Activated gamma-delta T cell treated with anti-CD3 and anti-CD28 coated beads, Interleukin-2, amount 50 U/mL, for 16 hours (primary cell): ENCODE data around the gene SPAG6.
A peak's percentile ranks its signal among the peaks of the same experiment; 100 is the strongest.

Source experiments
- DNase-seq: peaks from one replicate; pipeline ENCODE4 v3.0.0-alpha.2; 2020; ENCODE audit warnings: low read depth

The SPAG6 gene

GRCh38 chr10:22435650-22436049, 90.4 kb downstream of the SPAG6 start:
- DNase-seq = no peak

- DNase-seq = peak; percentile 19
These were observed 91.2 kb downstream of the SPAG6 start for GRCh38 chr10:22436526-22436892.

- peak; percentile 81 for DNase-seq
These were observed 91.8 kb downstream of the SPAG6 start for GRCh38 chr10:22436893-22437619.

GRCh38 chr10:22437620-22438588, 92.6 kb downstream of the SPAG6 start:
- DNase-seq = peak; percentile 24

- DNase-seq = no peak
These were observed 93.4 kb downstream of the SPAG6 start for GRCh38 chr10:22438711-22439110.

GRCh38 chr10:22442063-22442462, 96.8 kb downstream of the SPAG6 start:
- no peak for DNase-seq

- DNase-seq = no peak
These were observed 97.2 kb downstream of the SPAG6 start for GRCh38 chr10:22442468-22442867.

GRCh38 chr10:22443175-22443901, 98.0 kb downstream of the SPAG6 start:
- no peak for DNase-seq

GRCh38 chr10:22444219-22444788, 99.0 kb downstream of the SPAG6 start:
- no peak for DNase-seq

GRCh38 chr10:22445495-22445894, 100.2 kb downstream of the SPAG6 start:
- no peak for DNase-seq

- no peak for DNase-seq
These were observed 101.8 kb downstream of the SPAG6 start for GRCh38 chr10:22447068-22447467.

- DNase-seq = no peak
These were observed 106.0 kb downstream of the SPAG6 start for GRCh38 chr10:22451346-22451745.

- no peak for DNase-seq
These were observed 108.0 kb downstream of the SPAG6 start for GRCh38 chr10:22453320-22453719.

GRCh38 chr10:22453948-22454591, 108.8 kb downstream of the SPAG6 start:
- DNase-seq = no peak

- DNase-seq = no peak
These were observed 109.3 kb downstream of the SPAG6 start for GRCh38 chr10:22454634-22455033.

- DNase-seq = no peak
These were observed 110.0 kb downstream of the SPAG6 start for GRCh38 chr10:22455068-22455857.

- DNase-seq = no peak
These were observed 111.2 kb downstream of the SPAG6 start for GRCh38 chr10:22456486-22456885.

- DNase-seq = no peak
These were observed 113.2 kb downstream of the SPAG6 start for GRCh38 chr10:22458272-22459038.

- DNase-seq = no peak
These were observed 114.2 kb downstream of the SPAG6 start for GRCh38 chr10:22459496-22459895.

- DNase-seq = no peak
These were observed 114.8 kb downstream of the SPAG6 start for GRCh38 chr10:22460101-22460500.
